Measurements from ENCODE around the gene MFAP5.
A peak's percentile ranks its signal among the peaks of the same experiment; 100 is the strongest.
"Not testable (repeated sequence)": the region's sequence is repeated elsewhere in the genome, so short reads cannot be mapped to it uniquely, and the experiment has no call there.

MFAP5 gene

GRCh38 chr12:8630131-8630530 is 32.5 kb downstream of the MFAP5 start:
- H3K79me2 ChIP-seq (ENCODE audit: insufficient read depth, low read length): no peaks in the 10 kb centered on the region
- H3K4me2 ChIP-seq (ENCODE audit: low read length): no peak overlapping the region
- no peak overlapping the region for H2AFZ ChIP-seq (ENCODE audit: low read length)
- no peak overlapping the region for H3K4me3 ChIP-seq (ENCODE audit: low read depth, low read length, poor library complexity, severe bottlenecking)
- no peaks in the 10 kb centered on the region for H3K36me3 ChIP-seq (ENCODE audit: insufficient read depth, low read length)
- H3K9ac ChIP-seq (ENCODE audit: low read length): no peak overlapping the region
- peak overlapping the region; percentile 79 for H3K27ac ChIP-seq (ENCODE audit: low read depth, low read length, poor library complexity, severe bottlenecking)
- TF ChIP-seq CTCF (IDR thresholded peaks at IDR 0.05; ENCODE audit: low read length) (no peak), EZH2 (IDR thresholded peaks at IDR 0.05; ENCODE audit: borderline replicate concordance, low read length) (no peak)
- peaks cover 20% of the 10 kb centered on the region for H3K4me1 ChIP-seq (ENCODE audit: insufficient read depth, low read length, severe bottlenecking)
- no peaks in the 10 kb centered on the region for H3K27me3 ChIP-seq (ENCODE audit: insufficient read depth, low read length)
- H3K9me3 ChIP-seq (ENCODE audit: low read length): no peaks in the 10 kb centered on the region
- H3F3A ChIP-seq (ENCODE audit: insufficient read depth, low read length): no peaks in the 10 kb centered on the region; the same call in 1 of the 2 replicates
- H4K20me1 ChIP-seq (ENCODE audit: insufficient read depth, low read length): no peaks in the 10 kb centered on the region
- H3K9me2 ChIP-seq (ENCODE audit: low read depth, low read length): no peaks in the 10 kb centered on the region

- Histone ChIP-seq H3K4me1 (ENCODE audit: insufficient read depth, low read length, severe bottlenecking) (peaks cover 20% of the 10 kb centered on the region), H2AFZ (ENCODE audit: low read length) (no peak overlapping the region), H3K27me3 (ENCODE audit: insufficient read depth, low read length) (no peaks in the 10 kb centered on the region), H3K36me3 (ENCODE audit: insufficient read depth, low read length) (no peaks in the 10 kb centered on the region), H3K9me2 (ENCODE audit: low read depth, low read length) (no peaks in the 10 kb centered on the region), H3K4me2 (ENCODE audit: low read length) (peak overlapping the region; percentile 13; the same call in 1 of the 2 replicates), H3K4me3 (ENCODE audit: low read depth, low read length, poor library complexity, severe bottlenecking) (no peak overlapping the region), H3K9ac (ENCODE audit: low read length) (peak overlapping the region; percentile 22; the same call in 1 of the 2 replicates), H3K27ac (ENCODE audit: low read depth, low read length, poor library complexity, severe bottlenecking) (peak overlapping the region; percentile 79), H3K79me2 (ENCODE audit: insufficient read depth, low read length) (no peaks in the 10 kb centered on the region), H3F3A (ENCODE audit: insufficient read depth, low read length) (no peaks in the 10 kb centered on the region; the same call in 1 of the 2 replicates), H4K20me1 (ENCODE audit: insufficient read depth, low read length) (no peaks in the 10 kb centered on the region), H3K9me3 (ENCODE audit: low read length) (no peaks in the 10 kb centered on the region)
- TF ChIP-seq CTCF (IDR thresholded peaks at IDR 0.05; ENCODE audit: low read length) (no peak), EZH2 (IDR thresholded peaks at IDR 0.05; ENCODE audit: borderline replicate concordance, low read length) (no peak)
Observed at GRCh38 chr12:8629486-8630033, 33.1 kb downstream of the MFAP5 start.

GRCh38 chr12:8628731-8629130 is 33.9 kb downstream of the MFAP5 start:
- Histone ChIP-seq H3K9me2 (ENCODE audit: low read depth, low read length) (no peaks in the 10 kb centered on the region), H3F3A (ENCODE audit: insufficient read depth, low read length) (no peaks in the 10 kb centered on the region; the same call in 1 of the 2 replicates), H4K20me1 (ENCODE audit: insufficient read depth, low read length) (no peaks in the 10 kb centered on the region), H3K36me3 (ENCODE audit: insufficient read depth, low read length) (no peaks in the 10 kb centered on the region), H3K9me3 (ENCODE audit: low read length) (no peaks in the 10 kb centered on the region), H2AFZ (ENCODE audit: low read length) (no peak overlapping the region), H3K27me3 (ENCODE audit: insufficient read depth, low read length) (no peaks in the 10 kb centered on the region), H3K4me2 (ENCODE audit: low read length) (no peak overlapping the region; the same call in 1 of the 2 replicates), H3K9ac (ENCODE audit: low read length) (no peak overlapping the region), H3K4me3 (ENCODE audit: low read depth, low read length, poor library complexity, severe bottlenecking) (no peak overlapping the region), H3K27ac (ENCODE audit: low read depth, low read length, poor library complexity, severe bottlenecking) (peak overlapping the region; percentile 79), H3K79me2 (ENCODE audit: insufficient read depth, low read length) (no peaks in the 10 kb centered on the region), H3K4me1 (ENCODE audit: insufficient read depth, low read length, severe bottlenecking) (peaks cover 20% of the 10 kb centered on the region)
- no peak for TF ChIP-seq CTCF (IDR thresholded peaks at IDR 0.05; ENCODE audit: low read length)
- TF ChIP-seq EZH2 (IDR thresholded peaks at IDR 0.05; ENCODE audit: borderline replicate concordance, low read length): no peak

GRCh38 chr12:8624750-8625149 is 37.9 kb downstream of the MFAP5 start:
- not testable (repeated sequence) for H3K4me2 ChIP-seq (ENCODE audit: low read length); H3K9ac ChIP-seq (ENCODE audit: low read length); H3K4me3 ChIP-seq (ENCODE audit: low read depth, low read length, poor library complexity, severe bottlenecking); H3K79me2 ChIP-seq (ENCODE audit: insufficient read depth, low read length); H4K20me1 ChIP-seq (ENCODE audit: insufficient read depth, low read length); H3K9me2 ChIP-seq (ENCODE audit: low read depth, low read length); H3K9me3 ChIP-seq (ENCODE audit: low read length); H3K27ac ChIP-seq (ENCODE audit: low read depth, low read length, poor library complexity, severe bottlenecking); H3K36me3 ChIP-seq (ENCODE audit: insufficient read depth, low read length); H2AFZ ChIP-seq (ENCODE audit: low read length); H3F3A ChIP-seq (ENCODE audit: insufficient read depth, low read length); H3K27me3 ChIP-seq (ENCODE audit: insufficient read depth, low read length)
- H3K4me1 ChIP-seq (ENCODE audit: insufficient read depth, low read length, severe bottlenecking): peaks cover 17% of the 10 kb centered on the region
